HepG2 (cell line): ENCODE data around the gene SAMD15.

Experiments
- ASH2L ChIP-seq: fragments of 300-600, 200-600 bp; sonication (generic); IDR thresholded peaks from 2 replicates; pipeline ENCODE4 v1.7.0; 2017; ENCODE audit warnings: low read depth, mild to moderate bottlenecking, moderate library complexity, mixed read lengths, low read length; ENCODE audit not compliant: insufficient read length
- HDAC2 ChIP-seq: sonication (generic); formaldehyde crosslinking; IDR thresholded peaks from 2 replicates; pipeline ENCODE4 v1.4.0; 2020; ENCODE audit warnings: missing genetic modification reagents
- HOMEZ ChIP-seq: IDR thresholded peaks from 2 replicates; pipeline ENCODE4 v1.6.1; 2016; ENCODE audit warnings: low read depth
- KLF6 ChIP-seq: IDR thresholded peaks from 2 replicates; pipeline ENCODE4 v1.8.0; 2016; ENCODE audit warnings: missing biosample characterization, missing genetic modification reagents
- MED13 ChIP-seq: sonication (generic); formaldehyde crosslinking; IDR thresholded peaks from 2 replicates; pipeline ENCODE4 v1.5.0; 2020; ENCODE audit warnings: missing genetic modification reagents
- PHF8 ChIP-seq: sonication (generic); formaldehyde crosslinking; IDR thresholded peaks from 2 replicates; pipeline ENCODE4 v1.5.0; 2020; ENCODE audit warnings: missing genetic modification reagents
- STAG1 ChIP-seq: sonication (generic); formaldehyde crosslinking; IDR thresholded peaks from 2 replicates; pipeline ENCODE4 v1.4.0; 2020; ENCODE audit warnings: missing genetic modification reagents
- ZFP36 ChIP-seq: fragments of 150-350 bp; IDR thresholded peaks from 2 replicates; pipeline ENCODE4 v1.6.1; 2018; ENCODE audit warnings: borderline replicate concordance, low read length, low read depth; ENCODE audit not compliant: partially characterized antibody
- ZNF232 ChIP-seq: sonication (generic); formaldehyde crosslinking; IDR thresholded peaks from 2 replicates; pipeline ENCODE4 v1.4.0; 2020; ENCODE audit warnings: missing genetic modification reagents, borderline replicate concordance
- ZNF772 ChIP-seq: sonication (generic); formaldehyde crosslinking; IDR thresholded peaks from 2 replicates; pipeline ENCODE4 v1.5.0; 2020; ENCODE audit warnings: mild to moderate bottlenecking, missing genetic modification reagents

GRCh38 chr14:77416836-77417235, 39.7 kb downstream of the SAMD15 start:
- TF ChIP-seq KLF6 (CRISPR knock-in tag) (no peak), PHF8 (CRISPR knock-in tag) (no peak), ASH2L (no peak), HDAC2 (no peak), MED13 (CRISPR knock-in tag) (no peak), ZFP36 (no peak), ZNF772 (CRISPR knock-in tag) (no peak), ZNF232 (CRISPR knock-in tag) (no peak), HOMEZ (no peak), STAG1 (CRISPR knock-in tag) (no peak)
